CD14-positive monocyte (primary cell): ENCODE data around the gene RIMBP2. TPM values are rescaled to one million over a fixed set of nuclear protein-coding genes. Genes with fewer than 3 reads are reported as not detected.

Source experiments
- DNase-seq, 3 donors: peaks; one replicate each; pipeline ENCODE4 v3.0.0-alpha.2; 2011 to 2022
- H2AFZ ChIP-seq: 2 replicates; pipeline ENCODE4 v1.6.0; 2012; ENCODE audit warnings: mild to moderate bottlenecking, low read depth, low read length, inconsistent platforms; ENCODE audit not compliant: insufficient read depth, poor library complexity, severe bottlenecking
- H3K27ac ChIP-seq, 2 donors: 1 replicate in 1 of 2; 2 replicates in 1 of 2; pipeline ENCODE4 v1.5.1; 2012 to 2013; ENCODE audit warnings: low read length in 2 of 2, control low read depth in 1 of 2, inconsistent platforms in 1 of 2, low read depth in 1 of 2, mild to moderate bottlenecking in 1 of 2
- H3K27me3 ChIP-seq, 2 donors: one replicate each; pipeline versions ENCODE4 v1.6.0 to v1.6.1; 2011 to 2013; ENCODE audit warnings: low read length in 2 of 2; ENCODE audit not compliant: control insufficient read depth in 2 of 2, insufficient read depth in 2 of 2
- H3K36me3 ChIP-seq, 2 donors: replicated peaks in 1 of 2; 1 replicate in 1 of 2; 2 replicates in 1 of 2; pipeline versions ENCODE4 v1.5.1 to v1.6.1; 2012 to 2013; ENCODE audit warnings: low read length in 2 of 2, control low read depth in 1 of 2, inconsistent platforms in 1 of 2, mild to moderate bottlenecking in 1 of 2; ENCODE audit not compliant: insufficient read depth in 2 of 2, control insufficient read depth in 1 of 2
- H3K4me1 ChIP-seq, 2 donors: 1 replicate in 1 of 2; 2 replicates in 1 of 2; pipeline versions ENCODE4 v1.5.1 to v1.6.1; 2012 to 2013; ENCODE audit warnings: low read length in 2 of 2, control low read depth in 1 of 2, inconsistent platforms in 1 of 2, mild to moderate bottlenecking in 1 of 2, moderate library complexity in 1 of 2; ENCODE audit not compliant: insufficient read depth in 2 of 2, control insufficient read depth in 1 of 2
- H3K4me2 ChIP-seq: replicated peaks from 2 replicates; pipeline ENCODE3; 2012; ENCODE audit warnings: low read length, moderate library complexity, mild to moderate bottlenecking; ENCODE audit not compliant: poor library complexity, severe bottlenecking; ENCODE audit errors: extremely low read depth
- H3K4me3 ChIP-seq, 3 experiments: fragments of 200-600 bp in 1 of 3; sonication (generic) in 1 of 3; replicated peaks in 1 of 3; 1 replicate in 2 of 3; 2 replicates in 1 of 3; pipeline ENCODE4 v1.5.1; 2011 to 2013; ENCODE audit warnings: low read length in 3 of 3, mild to moderate bottlenecking in 3 of 3, control low read depth in 2 of 3, low read depth in 2 of 3, inconsistent platforms in 1 of 3, moderate library complexity in 1 of 3
- H3K79me2 ChIP-seq: 2 replicates; pipeline ENCODE4 v1.6.0; 2012; ENCODE audit warnings: mild to moderate bottlenecking, control low read depth, inconsistent platforms, low read length, moderate library complexity; ENCODE audit not compliant: insufficient read depth
- H3K9ac ChIP-seq: 2 replicates; pipeline ENCODE4 v1.6.0; 2017; ENCODE audit warnings: low read length, mild to moderate bottlenecking; ENCODE audit not compliant: insufficient read depth, poor library complexity, severe bottlenecking
- H3K9me3 ChIP-seq, 2 donors: replicated peaks in 1 of 2; 1 replicate in 1 of 2; 2 replicates in 1 of 2; pipeline versions ENCODE4 v1.5.1 to v1.6.1; 2012 to 2013; ENCODE audit warnings: low read length in 2 of 2, control low read depth in 1 of 2; ENCODE audit not compliant: control insufficient read depth in 1 of 2, insufficient read depth in 1 of 2
- H4K20me1 ChIP-seq: 2 replicates; pipeline ENCODE4 v1.6.0; 2012; ENCODE audit warnings: mild to moderate bottlenecking, low read length, control low read depth, moderate library complexity; ENCODE audit not compliant: insufficient read depth
- H3K27ac Mint-ChIP-seq, 7 donors: one replicate each; pipeline ENCODE4 v1.8.0; 2020; ENCODE audit warnings: mild to moderate bottlenecking in 7 of 7, mixed read lengths in 7 of 7, moderate library complexity in 6 of 7, inconsistent platforms in 2 of 7
- H3K27me3 Mint-ChIP-seq, 3 donors: one replicate each; pipeline ENCODE4 v1.8.0; 2021 to 2022; ENCODE audit warnings: low read depth in 3 of 3, mild to moderate bottlenecking in 3 of 3, mixed read lengths in 3 of 3, moderate library complexity in 3 of 3, inconsistent platforms in 1 of 3
- H3K36me3 Mint-ChIP-seq, 2 donors: one replicate each; pipeline ENCODE4 v1.8.0; 2020; ENCODE audit warnings: mixed read lengths in 2 of 2, inconsistent platforms in 1 of 2, mild to moderate bottlenecking in 1 of 2
- H3K4me1 Mint-ChIP-seq: one replicate; pipeline ENCODE4 v1.8.0; 2020; ENCODE audit warnings: mild to moderate bottlenecking, mixed read lengths
- H3K4me3 Mint-ChIP-seq, 2 donors: one replicate each; pipeline ENCODE4 v1.8.0; 2020; ENCODE audit warnings: mild to moderate bottlenecking in 2 of 2, mixed read lengths in 2 of 2, moderate library complexity in 1 of 2
- H3K9me3 Mint-ChIP-seq, 7 donors: one replicate each; pipeline ENCODE4 v1.8.0; 2020 to 2022; ENCODE audit warnings: mixed read lengths in 7 of 7, mild to moderate bottlenecking in 6 of 7, moderate library complexity in 6 of 7, inconsistent platforms in 2 of 7
- CTCF ChIP-seq: fragments of 200-600 bp; IDR thresholded peaks from one replicate; pipeline ENCODE4 v1.8.0; 2022; ENCODE audit warnings: antibody characterized with exemption, mild to moderate bottlenecking
- WGBS: methylation state at CpG from one replicate; pipeline ENCODE4 v1.1.5; 2013; ENCODE audit warnings: missing lambda C conversion rate; ENCODE audit not compliant: insufficient coverage; 5-methylcytosine and 5-hydroxymethylcytosine counted together
- intact Hi-C, 2 donors: fragments of 100-400 bp; cut with micrococcal nuclease; formaldehyde crosslinking; loops; one replicate each; pipeline versions ENCODE4 v1.15.0 to v1.15.1; 2023
- polyA plus RNA-seq, 3 donors: library from polyadenylated mRNA; depleted of rRNA in 1 of 3; unstranded in 2 of 3; stranded (reverse) in 1 of 3; fragments of 300-500 nt in 2 of 3; fragments of >200 nt in 1 of 3; fragmentation: Illumina TruSeq in 2 of 3; gene quantifications; 1 replicate in 2 of 3; 2 replicates in 1 of 3; pipeline ENCODE4 v1.2.3, GENCODE V29; 2012 to 2021

The RIMBP2 gene
- polyA plus RNA-seq, 3 donors: not detected

- DNase-seq: no peak
- peaks cover 0 to 18% of the 10 kb centered on the region in 2 donors for H3K9me3 ChIP-seq
- H3K27me3 Mint-ChIP-seq: peaks cover 51 to 72% (median 64%) of the 10 kb centered on the region in 3 donors
- H3K9ac ChIP-seq: no peak overlapping the region
- H3K4me3 ChIP-seq: no peak overlapping the region
- no peaks in the 10 kb centered on the region for H3K79me2 ChIP-seq
- no peaks in the 10 kb centered on the region for H3K4me1 ChIP-seq
- intact Hi-C loops: no loop called here
- H3K4me1 Mint-ChIP-seq: no peaks in the 10 kb centered on the region
- no peak overlapping the region for H3K27ac ChIP-seq
- peak overlapping the region in 1 of 2 donors; percentile 82 for H3K4me3 Mint-ChIP-seq
- H3K9me3 Mint-ChIP-seq: peaks cover 0 to 13% (median 11%) of the 10 kb centered on the region in 7 donors
- no peaks in the 10 kb centered on the region for H3K36me3 ChIP-seq
- H3K4me2 ChIP-seq: no peak overlapping the region
- no peaks in the 10 kb centered on the region for H4K20me1 ChIP-seq
- H3K27me3 ChIP-seq: peaks cover 22 to 58% of the 10 kb centered on the region in 2 donors
- H2AFZ ChIP-seq: no peak overlapping the region
- 2% methylated on average over 36 of the region's 42 CpGs for WGBS
- H3K27ac Mint-ChIP-seq: no peak overlapping the region
- peaks cover 1 to 4% of the 10 kb centered on the region in 2 donors for H3K36me3 Mint-ChIP-seq
- no peak for TF ChIP-seq CTCF
These were observed 725 bp downstream of the RIMBP2 start for GRCh38 chr12:130715150-130715997.

GRCh38 chr12:130714591-130715149, 1.4 kb downstream of the RIMBP2 start:
- Mint-ChIP-seq H3K27ac (no peak overlapping the region), H3K36me3 (peaks cover 1 to 4% of the 10 kb centered on the region in 2 donors), H3K27me3 (peaks cover 51 to 69% (median 67%) of the 10 kb centered on the region in 3 donors), H3K9me3 (peaks cover 0 to 15% (median 11%) of the 10 kb centered on the region in 7 donors), H3K4me1 (no peaks in the 10 kb centered on the region), H3K4me3 (peak overlapping the region in 1 of 2 donors; percentile 79)
- intact Hi-C loops: no loop called here
- no peaks in the 10 kb centered on the region for H3K36me3 ChIP-seq
- no peak overlapping the region for H3K4me2 ChIP-seq
- no peak for TF ChIP-seq CTCF
- H3K27ac ChIP-seq: no peak overlapping the region
- H3K9me3 ChIP-seq: peaks cover 0 to 18% of the 10 kb centered on the region in 2 donors
- DNase-seq: no peak
- H3K9ac ChIP-seq: no peak overlapping the region
- no peak overlapping the region for H2AFZ ChIP-seq
- H3K79me2 ChIP-seq: no peaks in the 10 kb centered on the region
- H4K20me1 ChIP-seq: no peaks in the 10 kb centered on the region
- peaks cover 22 to 57% of the 10 kb centered on the region in 2 donors for H3K27me3 ChIP-seq
- 6% methylated on average over 9 of the region's 20 CpGs for WGBS
- H3K4me1 ChIP-seq: no peaks in the 10 kb centered on the region
- H3K4me3 ChIP-seq: no peak overlapping the region
